Upper lobe of left lung (tissue), 6 donors: ENCODE results near the gene CYP24A1. TPM values are rescaled to one million over a fixed set of nuclear protein-coding genes. Genes with fewer than 3 reads are reported as not detected.

ENCODE experiments used
- ATAC-seq, 2 donors: fragments of 200-7000 bp; cut with Tn5 transposase; one replicate each; pipeline ENCODE4 v1.9.1; 2022; ENCODE audit warnings: mild to moderate bottlenecking in 2 of 2, moderate library complexity in 2 of 2; ENCODE audit not compliant: low FRiP score in 2 of 2
- DNase-seq, 2 donors: peaks; one replicate each; pipeline ENCODE4 v3.0.0-alpha.2; 2019 to 2020
- H3K27ac ChIP-seq, 4 donors: fragments of 200-600 bp; sonication (generic); one replicate each; pipeline ENCODE4 v1.5.1; 2016 to 2019
- H3K27me3 ChIP-seq, 4 donors: fragments of 200-600 bp; sonication (generic); one replicate each; pipeline ENCODE4 v1.5.1; 2017 to 2019
- H3K36me3 ChIP-seq, 4 donors: fragments of 200-600 bp; sonication (generic); one replicate each; pipeline ENCODE4 v1.5.1; 2016 to 2019
- H3K4me1 ChIP-seq, 4 donors: fragments of 200-600 bp; sonication (generic); one replicate each; pipeline ENCODE4 v1.5.1; 2018 to 2019
- H3K4me3 ChIP-seq, 4 donors: fragments of 200-600 bp; sonication (generic); one replicate each; pipeline ENCODE4 v1.5.1; 2017 to 2019; ENCODE audit warnings: mild to moderate bottlenecking in 2 of 4, moderate library complexity in 1 of 4
- H3K9me3 ChIP-seq, 4 donors: fragments of 200-600 bp; sonication (generic); one replicate each; pipeline ENCODE4 v1.5.1; 2018 to 2019
- EP300 ChIP-seq, 4 donors: sonication (generic); formaldehyde crosslinking; IDR thresholded peaks; one replicate each; pipeline ENCODE4 v1.5.1; 2017; ENCODE audit warnings: antibody characterized with exemption in 4 of 4, control low read depth in 2 of 4
- POLR2A ChIP-seq, 4 donors: fragments of 450-650 bp; IDR thresholded peaks; one replicate each; pipeline ENCODE4 v1.5.1; 2016 to 2017; ENCODE audit warnings: antibody characterized with exemption in 4 of 4, mild to moderate bottlenecking in 2 of 4
- POLR2AphosphoS5 ChIP-seq, 2 donors: sonication (generic); formaldehyde crosslinking; IDR thresholded peaks; one replicate each; pipeline ENCODE4 v1.5.1; 2017; ENCODE audit warnings: antibody characterized with exemption in 2 of 2
- WGBS, 2 donors: methylation state at CpG; one replicate each; pipeline ENCODE4 v1.1.5; 2017 to 2018; 5-methylcytosine and 5-hydroxymethylcytosine counted together
- total RNA-seq, 6 donors: library from RNA; depleted of rRNA in 4 of 6; stranded (reverse); fragments of >200 nt in 4 of 6; gene quantifications; one replicate each; pipeline versions ENCODE4 v1.1.0 to v1.2.1, GENCODE V29; 2016 to 2021
- TF ChIP-seq, protein P1 (sequence below), 6 experiments: fragments of 450-650 bp in 4 of 6; fragments of 200-600 bp in 2 of 6; sonication (generic) in 2 of 6; IDR thresholded peaks; one replicate each; pipeline ENCODE4 v1.5.1; 2016 to 2019; ENCODE audit warnings: antibody characterized with exemption in 6 of 6
- donor health status: DM: no; HTN: no; CAD: no; lungs with moderate emphysema.
- donor health status: DM: no; HTN: yes; CAD: no; lungs with severe emphysema.

CYP24A1 gene
- total RNA-seq, 6 donors from 2014 or later: 0.13 to 31.0 (median 0.61) TPM; not detected in 1

DNA sequence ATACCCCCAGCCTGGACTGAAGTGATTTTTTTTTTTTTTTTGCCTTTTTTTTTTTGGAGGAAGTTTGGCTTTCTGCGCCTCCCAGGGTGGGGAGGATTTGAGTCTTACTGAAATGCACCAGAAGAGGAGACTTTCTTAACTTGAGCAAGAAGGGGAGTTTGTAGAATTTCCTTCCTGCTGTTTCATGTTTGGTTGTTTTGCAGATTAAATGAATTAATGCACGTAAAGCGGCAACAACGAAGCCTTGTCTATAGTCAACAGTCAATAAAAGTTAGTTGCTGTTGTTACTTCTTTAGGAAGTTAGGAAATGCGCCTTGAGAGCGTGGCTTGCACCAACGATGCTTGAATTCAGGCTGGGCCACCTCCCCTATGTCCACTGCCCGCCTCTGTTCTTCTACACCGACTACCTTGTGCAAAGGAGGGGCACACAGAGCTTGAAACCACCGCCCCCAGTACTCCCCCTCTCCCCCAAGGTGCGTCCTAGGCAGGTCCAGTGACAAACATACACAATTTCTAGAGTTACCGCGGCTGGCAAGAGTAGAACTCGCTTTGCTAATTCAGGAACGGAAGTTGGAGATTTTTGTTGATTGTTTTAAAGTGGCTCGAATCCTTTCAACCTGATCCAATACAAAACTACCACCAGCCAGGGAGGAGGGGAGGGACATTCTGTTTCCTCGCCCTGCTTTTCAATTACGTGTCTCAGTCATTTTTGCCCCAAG lies 830 bp upstream of the CYP24A1 start:
- H3K27ac ChIP-seq: no peak overlapping the region
- DNase-seq (no peak), ATAC-seq (no peak)
- peaks cover 0 to 28% (median 11%) of the 10 kb centered on the region in 4 donors for H3K27me3 ChIP-seq
- H3K36me3 ChIP-seq: no peaks in the 10 kb centered on the region
- peak overlapping the region in 3 of 4 donors; percentile 4 to 19 (median 15) for H3K4me3 ChIP-seq
- TF ChIP-seq POLR2A (IDR thresholded peaks at IDR 0.05): no peak
- no peak for TF ChIP-seq POLR2AphosphoS5 (IDR thresholded peaks at IDR 0.05)
- TF ChIP-seq, protein P1, sequence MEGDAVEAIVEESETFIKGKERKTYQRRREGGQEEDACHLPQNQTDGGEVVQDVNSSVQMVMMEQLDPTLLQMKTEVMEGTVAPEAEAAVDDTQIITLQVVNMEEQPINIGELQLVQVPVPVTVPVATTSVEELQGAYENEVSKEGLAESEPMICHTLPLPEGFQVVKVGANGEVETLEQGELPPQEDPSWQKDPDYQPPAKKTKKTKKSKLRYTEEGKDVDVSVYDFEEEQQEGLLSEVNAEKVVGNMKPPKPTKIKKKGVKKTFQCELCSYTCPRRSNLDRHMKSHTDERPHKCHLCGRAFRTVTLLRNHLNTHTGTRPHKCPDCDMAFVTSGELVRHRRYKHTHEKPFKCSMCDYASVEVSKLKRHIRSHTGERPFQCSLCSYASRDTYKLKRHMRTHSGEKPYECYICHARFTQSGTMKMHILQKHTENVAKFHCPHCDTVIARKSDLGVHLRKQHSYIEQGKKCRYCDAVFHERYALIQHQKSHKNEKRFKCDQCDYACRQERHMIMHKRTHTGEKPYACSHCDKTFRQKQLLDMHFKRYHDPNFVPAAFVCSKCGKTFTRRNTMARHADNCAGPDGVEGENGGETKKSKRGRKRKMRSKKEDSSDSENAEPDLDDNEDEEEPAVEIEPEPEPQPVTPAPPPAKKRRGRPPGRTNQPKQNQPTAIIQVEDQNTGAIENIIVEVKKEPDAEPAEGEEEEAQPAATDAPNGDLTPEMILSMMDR (IDR thresholded peaks at IDR 0.05): no peak
- no peak for TF ChIP-seq EP300 (IDR thresholded peaks at IDR 0.05)
- H3K9me3 ChIP-seq: no peaks in the 10 kb centered on the region
- 3 to 5% methylated on average over 18 of the region's 18 CpGs for WGBS, 2 donors
- H3K4me1 ChIP-seq: peaks cover 15 to 28% (median 19%) of the 10 kb centered on the region in 4 donors

- TF ChIP-seq, protein P1 (IDR thresholded peaks at IDR 0.05): no peak
- TF ChIP-seq POLR2A (IDR thresholded peaks at IDR 0.05): no peak
- TF ChIP-seq POLR2AphosphoS5 (IDR thresholded peaks at IDR 0.05): no peak
- TF ChIP-seq EP300 (IDR thresholded peaks at IDR 0.05): no peak
- H3K4me3 ChIP-seq: peak overlapping the region in 1 of 4 donors; percentile 19
- peaks cover 15 to 28% (median 19%) of the 10 kb centered on the region in 4 donors for H3K4me1 ChIP-seq
- DNase-seq: peak in 1 of 2 donors; percentile 75
- ATAC-seq: no peak
- H3K9me3 ChIP-seq: no peaks in the 10 kb centered on the region
- 2 to 3% methylated on average over 27 to 59 of the region's 66 CpGs for WGBS, 2 donors
- H3K27me3 ChIP-seq: peaks cover 0 to 28% (median 11%) of the 10 kb centered on the region in 4 donors
- H3K27ac ChIP-seq: no peak overlapping the region
- H3K36me3 ChIP-seq: no peaks in the 10 kb centered on the region
Observed at GRCh38 chr20:54172856-54173652, 732 bp downstream of the CYP24A1 start.

GRCh38 chr20:54172532-54172855 lies 1.3 kb downstream of the CYP24A1 start:
- no peak overlapping the region for H3K4me3 ChIP-seq
- no peak for DNase-seq
- H3K9me3 ChIP-seq: no peaks in the 10 kb centered on the region
- TF ChIP-seq EP300 (IDR thresholded peaks at IDR 0.05) (no peak), POLR2AphosphoS5 (IDR thresholded peaks at IDR 0.05) (no peak), POLR2A (IDR thresholded peaks at IDR 0.05) (no peak)
- TF ChIP-seq, protein P1 (IDR thresholded peaks at IDR 0.05): no peak
- peaks cover 0 to 28% (median 11%) of the 10 kb centered on the region in 4 donors for H3K27me3 ChIP-seq
- no peaks in the 10 kb centered on the region for H3K36me3 ChIP-seq
- 11% methylated on average over 9 to 12 of the region's 12 CpGs for WGBS, 2 donors
- ATAC-seq: no peak
- H3K4me1 ChIP-seq: peaks cover 15 to 28% (median 19%) of the 10 kb centered on the region in 4 donors
- H3K27ac ChIP-seq: no peak overlapping the region

- no peak overlapping the region for H3K27ac ChIP-seq
- TF ChIP-seq, protein P1 (IDR thresholded peaks at IDR 0.05): no peak
- no peak for TF ChIP-seq POLR2A (IDR thresholded peaks at IDR 0.05)
- no peak for TF ChIP-seq EP300 (IDR thresholded peaks at IDR 0.05)
- TF ChIP-seq POLR2AphosphoS5 (IDR thresholded peaks at IDR 0.05): no peak
- ATAC-seq: no peak
- H3K4me3 ChIP-seq: no peak overlapping the region
- no peaks in the 10 kb centered on the region for H3K9me3 ChIP-seq
- peaks cover 15 to 28% (median 19%) of the 10 kb centered on the region in 4 donors for H3K4me1 ChIP-seq
- DNase-seq: no peak
- WGBS, 2 donors: 58 to 67% methylated on average over 3 of the region's 3 CpGs
- no peaks in the 10 kb centered on the region for H3K36me3 ChIP-seq
- H3K27me3 ChIP-seq: peaks cover 0 to 28% (median 11%) of the 10 kb centered on the region in 4 donors
Observed at GRCh38 chr20:54170963-54171362, 2.8 kb downstream of the CYP24A1 start.
